SK-N-SH treated with all-trans-retinoic acid at 6 μM for 48 hours (cell line): Measurements from ENCODE around the gene PLA2G3.

Source experiments
- ATAC-seq: fragments of 200-7000 bp; cut with Tn5 transposase; 3 replicates; pipeline ENCODE4 v1.9.1; 2020; ENCODE audit warnings: mild to moderate bottlenecking, moderate library complexity
- ARNTL ChIP-seq: fragments of 450-650 bp; formaldehyde crosslinking; IDR thresholded peaks from 2 replicates; pipeline ENCODE4 v1.5.0; 2020; ENCODE audit warnings: low read depth, mild to moderate bottlenecking, moderate library complexity, borderline replicate concordance
- BACH2 ChIP-seq: fragments of 250-450 bp; sonication (Bioruptor Pico); IDR thresholded peaks from 2 replicates; pipeline ENCODE4 v1.9.0; 2021; ENCODE audit warnings: mild to moderate bottlenecking, borderline replicate concordance
- ISL1 ChIP-seq: fragments of 250-450 bp; sonication (Bioruptor Pico); IDR thresholded peaks from 2 replicates; pipeline ENCODE4 v2.1.2; 2022; ENCODE audit warnings: mild to moderate bottlenecking, moderate library complexity
- PPARA ChIP-seq: fragments of 250-450 bp; sonication (Bioruptor Pico); IDR thresholded peaks from 2 replicates; pipeline ENCODE4 v1.5.0; 2020; ENCODE audit warnings: mild to moderate bottlenecking, borderline replicate concordance
- RARB ChIP-seq: fragments of 250-450 bp; sonication (Bioruptor Pico); IDR thresholded peaks from 2 replicates; pipeline ENCODE4 v1.8.0; 2021; ENCODE audit warnings: mild to moderate bottlenecking, moderate library complexity
- SNAI2 ChIP-seq: fragments of 250-450 bp; sonication (Bioruptor Pico); IDR thresholded peaks from 2 replicates; pipeline ENCODE4 v1.5.0; 2020; ENCODE audit warnings: mild to moderate bottlenecking, moderate library complexity
- TCF4 ChIP-seq: fragments of 250-450 bp; sonication (Bioruptor Pico); IDR thresholded peaks from 2 replicates; pipeline ENCODE4 v1.8.0; 2021; ENCODE audit warnings: mild to moderate bottlenecking, moderate library complexity, borderline replicate concordance
- TOX ChIP-seq: fragments of 250-450 bp; sonication (Bioruptor Pico); IDR thresholded peaks from 2 replicates; pipeline ENCODE4 v1.8.0; 2021; ENCODE audit warnings: mild to moderate bottlenecking, moderate library complexity, borderline replicate concordance
- TSHZ2 ChIP-seq: fragments of 250-450 bp; sonication (Bioruptor Pico); IDR thresholded peaks from 2 replicates; pipeline ENCODE4 v1.5.0; 2020; ENCODE audit warnings: mild to moderate bottlenecking, moderate library complexity
- ZC3H10 ChIP-seq: fragments of 250-450 bp; sonication (Bioruptor Pico); IDR thresholded peaks from 2 replicates; pipeline ENCODE4 v1.5.1; 2021; ENCODE audit warnings: mild to moderate bottlenecking, moderate library complexity
- ZFP30 ChIP-seq: fragments of 450-650 bp; formaldehyde crosslinking; IDR thresholded peaks from 2 replicates; pipeline ENCODE4 v1.5.0; 2022; ENCODE audit warnings: mild to moderate bottlenecking, moderate library complexity
- ZNF565 ChIP-seq: fragments of 450-650 bp; formaldehyde crosslinking; conservative IDR thresholded peaks from 2 replicates; pipeline ENCODE4 v1.5.0; 2020; ENCODE audit warnings: low read depth, mild to moderate bottlenecking, moderate library complexity
- ZNF8 ChIP-seq: fragments of 450-650 bp; formaldehyde crosslinking; IDR thresholded peaks from 2 replicates; pipeline ENCODE4 v1.5.0; 2020; ENCODE audit warnings: mild to moderate bottlenecking, moderate library complexity
- TF ChIP-seq, protein P1 (sequence below): fragments of 250-450 bp; sonication (Bioruptor Pico); IDR thresholded peaks from 2 replicates; pipeline ENCODE4 v1.8.0; 2020; ENCODE audit warnings: mild to moderate bottlenecking, moderate library complexity, borderline replicate concordance
- TF ChIP-seq, protein P2 (sequence below): fragments of 250-450 bp; sonication (Bioruptor Pico); IDR thresholded peaks from 2 replicates; pipeline ENCODE4 v1.5.1; 2020; ENCODE audit warnings: low read depth, mild to moderate bottlenecking, moderate library complexity
- TF ChIP-seq, protein P3 (sequence below): fragments of 250-450 bp; sonication (Bioruptor Pico); IDR thresholded peaks from 2 replicates; pipeline ENCODE4 v1.5.1; 2021; ENCODE audit warnings: mild to moderate bottlenecking, moderate library complexity

Gene PLA2G3

DNA sequence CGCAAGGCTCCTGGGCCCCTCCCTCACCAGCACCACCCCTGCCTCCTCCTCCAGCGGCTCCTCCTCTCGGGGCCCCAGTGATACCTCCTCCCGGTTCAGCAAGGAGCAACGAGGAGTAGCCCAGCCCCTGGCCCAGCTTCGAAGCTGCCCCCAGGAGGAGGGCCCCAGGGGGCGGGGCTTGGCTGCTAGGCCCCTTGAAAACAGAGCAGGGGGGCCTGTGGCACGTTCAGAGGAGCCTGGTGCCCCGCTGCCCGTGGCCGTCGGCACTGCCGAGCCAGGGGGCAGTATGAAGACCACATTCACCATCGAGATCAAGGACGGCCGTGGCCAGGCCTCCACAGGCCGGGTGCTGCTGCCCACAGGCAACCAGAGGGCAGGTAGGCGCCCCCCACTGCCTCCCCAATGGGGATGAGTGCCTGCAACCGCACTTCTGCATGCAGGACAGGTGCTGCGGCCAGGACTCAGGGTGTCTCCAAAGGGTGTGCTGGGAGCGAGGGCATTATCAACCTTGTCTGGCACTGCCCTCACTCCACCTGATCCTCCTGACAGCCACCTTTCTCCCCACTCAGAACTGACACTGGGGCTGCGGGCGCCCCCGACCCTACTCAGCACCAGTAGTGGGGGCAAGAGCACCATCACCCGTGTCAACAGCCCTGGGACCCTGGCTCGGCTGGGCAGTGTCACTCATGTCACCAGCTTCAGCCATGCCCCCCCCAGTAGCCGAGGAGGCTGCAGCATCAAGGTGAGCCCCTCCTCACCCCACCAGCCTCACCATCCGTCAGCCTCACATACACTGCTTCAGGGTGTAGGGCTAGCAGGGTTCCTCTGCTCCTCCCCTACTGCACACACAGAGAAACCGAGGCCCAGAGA, 49.0 kb downstream of the PLA2G3 start:
- TF ChIP-seq ZC3H10 (CRISPR knock-in tag) (no peak), ZNF565 (no peak), PPARA (CRISPR knock-in tag) (no peak), TSHZ2 (CRISPR knock-in tag) (no peak)
- TF ChIP-seq, protein P1, sequence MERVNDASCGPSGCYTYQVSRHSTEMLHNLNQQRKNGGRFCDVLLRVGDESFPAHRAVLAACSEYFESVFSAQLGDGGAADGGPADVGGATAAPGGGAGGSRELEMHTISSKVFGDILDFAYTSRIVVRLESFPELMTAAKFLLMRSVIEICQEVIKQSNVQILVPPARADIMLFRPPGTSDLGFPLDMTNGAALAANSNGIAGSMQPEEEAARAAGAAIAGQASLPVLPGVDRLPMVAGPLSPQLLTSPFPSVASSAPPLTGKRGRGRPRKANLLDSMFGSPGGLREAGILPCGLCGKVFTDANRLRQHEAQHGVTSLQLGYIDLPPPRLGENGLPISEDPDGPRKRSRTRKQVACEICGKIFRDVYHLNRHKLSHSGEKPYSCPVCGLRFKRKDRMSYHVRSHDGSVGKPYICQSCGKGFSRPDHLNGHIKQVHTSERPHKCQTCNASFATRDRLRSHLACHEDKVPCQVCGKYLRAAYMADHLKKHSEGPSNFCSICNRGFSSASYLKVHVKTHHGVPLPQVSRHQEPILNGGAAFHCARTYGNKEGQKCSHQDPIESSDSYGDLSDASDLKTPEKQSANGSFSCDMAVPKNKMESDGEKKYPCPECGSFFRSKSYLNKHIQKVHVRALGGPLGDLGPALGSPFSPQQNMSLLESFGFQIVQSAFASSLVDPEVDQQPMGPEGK = no peak
- TF ChIP-seq, protein P2, sequence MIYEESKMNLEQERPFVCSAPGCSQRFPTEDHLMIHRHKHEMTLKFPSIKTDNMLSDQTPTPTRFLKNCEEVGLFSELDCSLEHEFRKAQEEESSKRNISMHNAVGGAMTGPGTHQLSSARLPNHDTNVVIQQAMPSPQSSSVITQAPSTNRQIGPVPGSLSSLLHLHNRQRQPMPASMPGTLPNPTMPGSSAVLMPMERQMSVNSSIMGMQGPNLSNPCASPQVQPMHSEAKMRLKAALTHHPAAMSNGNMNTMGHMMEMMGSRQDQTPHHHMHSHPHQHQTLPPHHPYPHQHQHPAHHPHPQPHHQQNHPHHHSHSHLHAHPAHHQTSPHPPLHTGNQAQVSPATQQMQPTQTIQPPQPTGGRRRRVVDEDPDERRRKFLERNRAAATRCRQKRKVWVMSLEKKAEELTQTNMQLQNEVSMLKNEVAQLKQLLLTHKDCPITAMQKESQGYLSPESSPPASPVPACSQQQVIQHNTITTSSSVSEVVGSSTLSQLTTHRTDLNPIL (CRISPR knock-in tag) = no peak
- ATAC-seq = no peak

DNA sequence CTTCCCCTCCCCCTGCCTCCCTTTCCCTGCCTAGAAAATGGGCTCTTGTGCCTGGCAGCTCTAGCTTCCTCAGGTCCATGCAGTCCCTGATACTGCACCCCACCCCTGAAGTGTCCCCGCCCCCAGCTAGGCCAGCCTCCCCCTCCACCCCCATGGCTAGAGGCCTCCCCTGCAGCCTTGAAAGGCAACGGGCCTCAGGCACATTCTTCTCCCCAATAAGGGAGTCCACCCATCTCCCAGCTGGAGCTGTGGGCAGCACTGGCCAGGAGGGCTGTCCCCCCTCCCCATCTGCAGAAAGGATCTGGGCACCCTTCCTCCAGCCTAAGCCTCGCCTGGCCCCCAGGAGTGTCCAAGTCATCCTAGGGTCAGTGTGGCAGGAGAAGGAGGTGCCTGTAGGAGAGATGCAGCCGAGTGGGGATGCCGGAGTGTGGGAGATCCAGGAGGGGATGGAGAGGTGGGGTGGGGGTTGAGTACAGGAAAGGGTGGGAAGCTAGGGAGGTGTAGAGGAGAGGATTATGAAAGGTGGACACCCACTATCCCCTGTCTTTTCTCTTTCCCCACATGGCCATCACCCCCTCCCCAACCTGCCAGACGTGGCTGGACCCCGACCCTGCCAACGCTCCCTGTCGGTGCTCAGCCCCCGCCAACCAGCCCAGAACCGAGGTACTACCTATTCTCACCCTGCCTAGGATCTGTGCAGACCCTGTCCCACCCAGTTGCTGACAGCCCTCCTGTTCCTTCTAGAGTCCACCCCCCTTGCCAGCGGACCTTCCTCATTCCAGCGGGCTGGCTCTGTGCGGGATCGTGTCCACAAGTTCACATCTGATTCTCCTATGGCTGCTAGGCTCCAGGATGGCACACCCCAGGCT, 49.9 kb downstream of the PLA2G3 start:
- ATAC-seq = no peak
- TF ChIP-seq ZNF8 (CRISPR knock-in tag) (no peak), TOX (CRISPR knock-in tag) (no peak), RARB (CRISPR knock-in tag) (no peak), BACH2 (CRISPR knock-in tag) (no peak), SNAI2 (no peak), ZC3H10 (CRISPR knock-in tag) (no peak), PPARA (CRISPR knock-in tag) (no peak), ISL1 (CRISPR knock-in tag) (no peak), ARNTL (CRISPR knock-in tag) (no peak), TSHZ2 (CRISPR knock-in tag) (no peak), ZFP30 (CRISPR knock-in tag) (no peak), TCF4 (CRISPR knock-in tag) (no peak)
- TF ChIP-seq, protein P1 = no peak
- TF ChIP-seq, protein P3, sequence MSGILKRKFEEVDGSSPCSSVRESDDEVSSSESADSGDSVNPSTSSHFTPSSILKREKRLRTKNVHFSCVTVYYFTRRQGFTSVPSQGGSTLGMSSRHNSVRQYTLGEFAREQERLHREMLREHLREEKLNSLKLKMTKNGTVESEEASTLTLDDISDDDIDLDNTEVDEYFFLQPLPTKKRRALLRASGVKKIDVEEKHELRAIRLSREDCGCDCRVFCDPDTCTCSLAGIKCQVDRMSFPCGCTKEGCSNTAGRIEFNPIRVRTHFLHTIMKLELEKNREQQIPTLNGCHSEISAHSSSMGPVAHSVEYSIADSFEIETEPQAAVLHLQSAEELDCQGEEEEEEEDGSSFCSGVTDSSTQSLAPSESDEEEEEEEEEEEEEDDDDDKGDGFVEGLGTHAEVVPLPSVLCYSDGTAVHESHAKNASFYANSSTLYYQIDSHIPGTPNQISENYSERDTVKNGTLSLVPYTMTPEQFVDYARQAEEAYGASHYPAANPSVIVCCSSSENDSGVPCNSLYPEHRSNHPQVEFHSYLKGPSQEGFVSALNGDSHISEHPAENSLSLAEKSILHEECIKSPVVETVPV (CRISPR knock-in tag) = no peak
- TF ChIP-seq, protein P2 (CRISPR knock-in tag) = no peak
